B cell (primary cell): ENCODE results near the gene RD3L. TPM values are rescaled to one million over a fixed set of nuclear protein-coding genes. Genes with fewer than 3 reads are reported as not detected.

ENCODE experiments used
- ATAC-seq: fragments of 200-7000 bp; cut with Tn5 transposase; one replicate; pipeline ENCODE4 v1.10.0; 2021; ENCODE audit warnings: low read depth, mild to moderate bottlenecking, moderate number of reproducible peaks, moderate library complexity
- CTCF ChIA-PET: fragments of 350-600 bp; sonication (Branson Sonifier 250); formaldehyde crosslinking; loops from one replicate; lab custom pipeline; 2021; ENCODE audit warnings: antibody characterized with exemption, inconsistent platforms; lab: Charles Lee
- POLR2A ChIA-PET: fragments of 350-600 bp; sonication (Branson Sonifier 250); formaldehyde crosslinking; loops from one replicate; lab custom pipeline; 2021; ENCODE audit warnings: antibody characterized with exemption; lab: Charles Lee
- DNase-seq: peaks from one replicate; pipeline ENCODE4 v3.0.0; 2013
- H2AFZ ChIP-seq: 2 replicates; pipeline ENCODE4 v1.6.1; 2012; ENCODE audit warnings: mild to moderate bottlenecking, low read depth, low read length; ENCODE audit not compliant: insufficient read depth, poor library complexity, severe bottlenecking
- H3K27ac ChIP-seq, 2 donors: 1 replicate in 1 of 2; 2 replicates in 1 of 2; pipeline ENCODE4 v1.5.1; 2012 to 2013; ENCODE audit warnings: low read length in 2 of 2, mild to moderate bottlenecking in 2 of 2, moderate library complexity in 1 of 2
- H3K27me3 ChIP-seq, 4 experiments: fragments of 200-600 bp in 1 of 4; sonication (generic) in 1 of 4; replicated peaks in 1 of 4; 1 replicate in 2 of 4; 2 replicates in 2 of 4; pipeline versions ENCODE4 v1.6.1 to v1.7.0; 2013 to 2016; ENCODE audit warnings: low read length in 3 of 4, mild to moderate bottlenecking in 2 of 4, mixed read lengths in 1 of 4, moderate library complexity in 1 of 4; ENCODE audit not compliant: insufficient read depth in 4 of 4, control insufficient read depth in 3 of 4; ENCODE audit errors: control extremely low read depth in 1 of 4
- H3K36me3 ChIP-seq, 2 experiments: replicated peaks in 1 of 2; 1 replicate in 1 of 2; 2 replicates in 1 of 2; pipeline versions ENCODE4 v1.6.1 to v1.7.1; 2013; ENCODE audit warnings: low read length in 1 of 2; ENCODE audit not compliant: insufficient read depth in 2 of 2, control insufficient read depth in 1 of 2; ENCODE audit errors: control extremely low read depth in 1 of 2, extremely low read depth in 1 of 2
- H3K4me1 ChIP-seq, 2 donors: fragments of 200-600 bp in 1 of 2; sonication (generic) in 1 of 2; 1 replicate in 1 of 2; 2 replicates in 1 of 2; pipeline versions ENCODE4 v1.5.1 to v1.6.1; 2013 to 2017; ENCODE audit warnings: low read length in 2 of 2; ENCODE audit not compliant: control insufficient read depth in 2 of 2, insufficient read depth in 2 of 2
- H3K4me2 ChIP-seq: replicated peaks from 2 replicates; pipeline ENCODE3; 2012; ENCODE audit warnings: mild to moderate bottlenecking, low read depth, low read length; ENCODE audit not compliant: poor library complexity, severe bottlenecking
- H3K4me3 ChIP-seq, 5 experiments: fragments of 200-600 bp in 1 of 5; sonication (generic) in 1 of 5; 1 replicate in 3 of 5; 2 replicates in 2 of 5; pipeline versions ENCODE4 v1.5.1 to v1.7.0; 2011 to 2016; ENCODE audit warnings: low read length in 4 of 5, mild to moderate bottlenecking in 4 of 5, low read depth in 2 of 5, control low read depth in 1 of 5, moderate library complexity in 1 of 5; ENCODE audit not compliant: insufficient read depth in 1 of 5; ENCODE audit errors: control extremely low read depth in 1 of 5, extremely low read depth in 1 of 5
- H3K79me2 ChIP-seq: fragments of 200-600 bp; sonication (generic); one replicate; pipeline ENCODE4 v1.6.0; 2016; ENCODE audit warnings: low read length; ENCODE audit not compliant: control insufficient read depth, insufficient read depth
- H3K9ac ChIP-seq: fragments of 200-600 bp; sonication (generic); 2 replicates; pipeline ENCODE4 v1.6.1; 2017; ENCODE audit warnings: mild to moderate bottlenecking, low read length, moderate library complexity
- H3K9me3 ChIP-seq, 3 donors: one replicate each; pipeline versions ENCODE4 v1.6.1 to v1.7.1; 2013; ENCODE audit warnings: low read length in 2 of 3; ENCODE audit not compliant: control insufficient read depth in 2 of 3, insufficient read depth in 1 of 3; ENCODE audit errors: control extremely low read depth in 1 of 3
- H4K20me1 ChIP-seq: 2 replicates; pipeline ENCODE4 v1.6.0; 2012; ENCODE audit warnings: mild to moderate bottlenecking, low read length; ENCODE audit not compliant: insufficient read depth, control insufficient read depth, poor library complexity, severe bottlenecking
- H3K27ac Mint-ChIP-seq: one replicate; pipeline ENCODE4 v1.8.0; 2021; ENCODE audit warnings: mixed read lengths
- H3K27me3 Mint-ChIP-seq: one replicate; pipeline ENCODE4 v1.8.0; 2021; ENCODE audit warnings: mixed read lengths
- H3K4me1 Mint-ChIP-seq: one replicate; pipeline ENCODE4 v1.8.0; 2021; ENCODE audit warnings: mixed read lengths
- H3K4me3 Mint-ChIP-seq: one replicate; pipeline ENCODE4 v1.8.0; 2021; ENCODE audit warnings: mixed read lengths
- H3K9me3 Mint-ChIP-seq: one replicate; pipeline ENCODE4 v1.8.0; 2022; ENCODE audit warnings: mixed read lengths; ENCODE audit not compliant: insufficient read depth
- EZH2 ChIP-seq: IDR thresholded peaks from 2 replicates; pipeline ENCODE4 v1.6.1; 2012; ENCODE audit warnings: borderline replicate concordance, low read depth, mild to moderate bottlenecking, moderate library complexity, low read length; ENCODE audit not compliant: insufficient read depth, poor library complexity, severe bottlenecking
- WGBS: methylation state at CpG from one replicate; pipeline ENCODE4 v1.1.5; 2013; ENCODE audit warnings: missing lambda C conversion rate; ENCODE audit not compliant: insufficient coverage; 5-methylcytosine and 5-hydroxymethylcytosine counted together
- intact Hi-C: fragments of 100-400 bp; cut with micrococcal nuclease; formaldehyde crosslinking; loops from one replicate; pipeline ENCODE4 v1.10.0; 2022
- polyA plus RNA-seq: library from polyadenylated mRNA; depleted of rRNA; stranded (reverse); fragments of >200 nt; gene quantifications from 2 replicates; pipeline ENCODE4 v1.2.3, GENCODE V29; 2012
- total RNA-seq, 2 donors: library from RNA; stranded (reverse); fragments of 120-200 nt in 1 of 2; gene quantifications; 1 replicate in 1 of 2; 2 replicates in 1 of 2; pipeline versions ENCODE4 v1.2.3 to v1.2.4, GENCODE V29; 2013 to 2022
- TF ChIP-seq, protein P1 (sequence below): fragments of 200-600 bp; IDR thresholded peaks from one replicate; pipeline ENCODE4 v1.8.0; 2022; ENCODE audit warnings: antibody characterized with exemption, mild to moderate bottlenecking

RD3L gene
- total and polyA plus RNA-seq, 2 donors (not counting 1 experiment from before 2014, with no cell fraction given): not detected

DNA sequence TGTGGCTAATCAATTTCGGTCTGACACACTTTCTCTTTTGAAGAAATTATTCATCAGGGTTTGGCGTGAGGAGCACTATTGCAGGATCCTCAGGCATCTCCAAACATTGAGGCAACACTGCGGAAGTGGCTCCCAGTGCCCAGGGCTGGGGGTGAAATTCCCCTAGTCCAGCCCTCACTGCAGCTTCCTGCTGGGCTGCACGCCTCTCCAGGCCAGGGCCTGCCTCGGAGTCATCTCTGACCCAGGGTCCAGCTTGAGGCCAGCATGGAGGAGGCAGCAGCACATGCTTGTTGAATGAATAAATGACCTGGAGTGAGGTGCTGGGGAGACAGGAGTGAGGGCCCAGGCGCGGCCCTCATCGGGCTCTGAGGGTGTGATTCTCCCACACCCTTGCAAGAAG, 50.1 kb downstream of the RD3L start:
- H3K4me1 Mint-ChIP-seq: no peaks in the 10 kb centered on the region
- no peak overlapping the region for H3K27ac Mint-ChIP-seq
- H3K4me3 Mint-ChIP-seq: no peak overlapping the region
- TF ChIP-seq EZH2: no peak
- TF ChIP-seq, protein P1, sequence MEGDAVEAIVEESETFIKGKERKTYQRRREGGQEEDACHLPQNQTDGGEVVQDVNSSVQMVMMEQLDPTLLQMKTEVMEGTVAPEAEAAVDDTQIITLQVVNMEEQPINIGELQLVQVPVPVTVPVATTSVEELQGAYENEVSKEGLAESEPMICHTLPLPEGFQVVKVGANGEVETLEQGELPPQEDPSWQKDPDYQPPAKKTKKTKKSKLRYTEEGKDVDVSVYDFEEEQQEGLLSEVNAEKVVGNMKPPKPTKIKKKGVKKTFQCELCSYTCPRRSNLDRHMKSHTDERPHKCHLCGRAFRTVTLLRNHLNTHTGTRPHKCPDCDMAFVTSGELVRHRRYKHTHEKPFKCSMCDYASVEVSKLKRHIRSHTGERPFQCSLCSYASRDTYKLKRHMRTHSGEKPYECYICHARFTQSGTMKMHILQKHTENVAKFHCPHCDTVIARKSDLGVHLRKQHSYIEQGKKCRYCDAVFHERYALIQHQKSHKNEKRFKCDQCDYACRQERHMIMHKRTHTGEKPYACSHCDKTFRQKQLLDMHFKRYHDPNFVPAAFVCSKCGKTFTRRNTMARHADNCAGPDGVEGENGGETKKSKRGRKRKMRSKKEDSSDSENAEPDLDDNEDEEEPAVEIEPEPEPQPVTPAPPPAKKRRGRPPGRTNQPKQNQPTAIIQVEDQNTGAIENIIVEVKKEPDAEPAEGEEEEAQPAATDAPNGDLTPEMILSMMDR: no peak
- Histone ChIP-seq H3K27me3 (no peaks in the 10 kb centered on the region), H3K9ac (no peak overlapping the region), H3K4me1 (no peaks in the 10 kb centered on the region), H2AFZ (no peak overlapping the region), H3K79me2 (no peaks in the 10 kb centered on the region), H3K4me2 (no peak overlapping the region), H3K9me3 (no peaks in the 10 kb centered on the region), H3K36me3 (no peaks in the 10 kb centered on the region), H4K20me1 (no peaks in the 10 kb centered on the region), H3K27ac (no peak overlapping the region), H3K4me3 (no peak overlapping the region)
- ATAC-seq: no peak
- POLR2A ChIA-PET: no interaction called here
- H3K9me3 Mint-ChIP-seq: peaks cover 2% of the 10 kb centered on the region
- DNase-seq: no peak
- intact Hi-C loops: no loop called here
- 70% methylated on average over 4 of the region's 8 CpGs for WGBS
- peaks cover 6% of the 10 kb centered on the region for H3K27me3 Mint-ChIP-seq
- CTCF ChIA-PET: no interaction called here

- Mint-ChIP-seq H3K9me3 (peaks cover 2% of the 10 kb centered on the region), H3K27ac (no peak overlapping the region), H3K4me1 (no peaks in the 10 kb centered on the region), H3K27me3 (peaks cover 6% of the 10 kb centered on the region), H3K4me3 (no peak overlapping the region)
- no peaks in the 10 kb centered on the region for H3K36me3 ChIP-seq
- ATAC-seq (no peak), DNase-seq (no peak)
- no peak for TF ChIP-seq EZH2
- TF ChIP-seq, protein P1: no peak
- H3K9ac ChIP-seq: no peak overlapping the region
- no peaks in the 10 kb centered on the region for H3K79me2 ChIP-seq
- no peaks in the 10 kb centered on the region for H4K20me1 ChIP-seq
- H3K4me2 ChIP-seq: no peak overlapping the region
- no peak overlapping the region for H3K27ac ChIP-seq
- POLR2A ChIA-PET: no interaction called here
- no peaks in the 10 kb centered on the region for H3K27me3 ChIP-seq
- WGBS: 94% methylated on average over 15 of the region's 15 CpGs
- no peak overlapping the region for H3K4me3 ChIP-seq
- no peaks in the 10 kb centered on the region for H3K4me1 ChIP-seq
- H2AFZ ChIP-seq: no peak overlapping the region
- intact Hi-C loops: no loop called here
- H3K9me3 ChIP-seq: no peaks in the 10 kb centered on the region
- CTCF ChIA-PET: interaction anchor here (1.3 kb wide), 1 partner anchor 18 kb away, joined by 4 read pairs; no protein-coding TSS in a partner anchor
Observed at GRCh38 chr14:103891667-103892215, 50.6 kb downstream of the RD3L start.
